Breast epithelium (tissue), 4 donors: Measurements from ENCODE around the gene GLI3. TPM values are rescaled to one million over a fixed set of nuclear protein-coding genes. Genes with fewer than 3 reads are reported as not detected.

Source experiments
- DNase-seq, 2 donors: peaks; one replicate each; pipeline ENCODE4 v3.0.0-alpha.2; 2019; ENCODE audit warnings: low spot score in 2 of 2
- H3K27ac ChIP-seq, 2 donors: fragments of 200-600 bp; sonication (generic) in 1 of 2; one replicate each; pipeline ENCODE4 v1.5.1; 2016 to 2019; ENCODE audit warnings: mild to moderate bottlenecking in 1 of 2
- H3K27me3 ChIP-seq, 2 donors: fragments of 200-600 bp; sonication (generic) in 1 of 2; one replicate each; pipeline versions ENCODE4 v1.5.1 to v1.6.0; 2017 to 2019; ENCODE audit warnings: control low read depth in 1 of 2, mild to moderate bottlenecking in 1 of 2
- H3K36me3 ChIP-seq: fragments of 200-600 bp; one replicate; pipeline ENCODE4 v1.5.1; 2019
- H3K4me1 ChIP-seq, 2 donors: fragments of 200-600 bp; sonication (generic); one replicate each; pipeline ENCODE4 v1.5.1; 2016 to 2019; ENCODE audit warnings: control low read depth in 1 of 2
- H3K4me3 ChIP-seq, 3 donors: fragments of 200-600 bp; sonication (generic); 1 replicate in 2 of 3; 2 replicates in 1 of 3; pipeline ENCODE4 v1.5.1; 2016 to 2019; ENCODE audit warnings: mild to moderate bottlenecking in 3 of 3, moderate library complexity in 2 of 3
- H3K9me3 ChIP-seq, 2 donors: fragments of 200-600 bp; sonication (generic) in 1 of 2; one replicate each; pipeline ENCODE4 v1.5.1; 2016 to 2019; ENCODE audit warnings: control low read depth in 1 of 2
- CTCF ChIP-seq, 3 donors: fragments of 450-650 bp; IDR thresholded peaks; one replicate each; pipeline ENCODE4 v1.5.1; 2016 to 2017; ENCODE audit warnings: antibody characterized with exemption in 3 of 3, mild to moderate bottlenecking in 3 of 3, moderate library complexity in 3 of 3
- POLR2A ChIP-seq: fragments of 450-650 bp; IDR thresholded peaks from one replicate; pipeline ENCODE4 v1.6.1; 2016; ENCODE audit warnings: antibody characterized with exemption, mild to moderate bottlenecking, moderate library complexity
- POLR2AphosphoS5 ChIP-seq, 3 donors: sonication (generic); formaldehyde crosslinking; IDR thresholded peaks; one replicate each; pipeline ENCODE4 v1.6.1; 2017; ENCODE audit warnings: antibody characterized with exemption in 3 of 3
- intact Hi-C: fragments of 100-400 bp; cut with DNase I; formaldehyde crosslinking; loops from one replicate; pipeline ENCODE4 v1.15.1; 2023; ENCODE audit warnings: low total_unique reads
- total RNA-seq, 3 donors: library from RNA; depleted of rRNA; stranded (reverse); fragments of >200 nt; gene quantifications; one replicate each; pipeline ENCODE4 v1.1.0, GENCODE V29; 2016

Gene GLI3
- total RNA-seq, 3 donors from 2014 or later = 10.2 to 29.9 (median 22.6) TPM

- intact Hi-C loops = no loop called here
- no peaks in the 10 kb centered on the region for H3K27me3 ChIP-seq
- DNase-seq = no peak
- peaks cover 16% of the 10 kb centered on the region for H3K36me3 ChIP-seq
- no peaks in the 10 kb centered on the region for H3K4me1 ChIP-seq
- peaks cover 0 to 4% of the 10 kb centered on the region in 2 donors for H3K9me3 ChIP-seq
- H3K4me3 ChIP-seq = no peak overlapping the region
- TF ChIP-seq CTCF (IDR thresholded peaks at IDR 0.05) = no peak
- TF ChIP-seq POLR2A = no peak
- TF ChIP-seq POLR2AphosphoS5 (IDR thresholded peaks at IDR 0.05) = no peak
- no peak overlapping the region for H3K27ac ChIP-seq
Observed at GRCh38 chr7:41964183-41964753, 272.7 kb downstream of the GLI3 start.

GRCh38 chr7:41956705-41957104 lies 280.3 kb downstream of the GLI3 start:
- intact Hi-C loops = no loop called here
- H3K9me3 ChIP-seq = no peaks in the 10 kb centered on the region
- TF ChIP-seq POLR2AphosphoS5 (IDR thresholded peaks at IDR 0.05) (no peak), POLR2A (no peak), CTCF (IDR thresholded peaks at IDR 0.05) (no peak)
- DNase-seq = no peak
- H3K36me3 ChIP-seq = no peaks in the 10 kb centered on the region
- peak overlapping the region; percentile 5 to 70 for H3K27ac ChIP-seq
- peaks cover 7 to 14% of the 10 kb centered on the region in 2 donors for H3K4me1 ChIP-seq
- peak overlapping the region in 1 of 3 donors; percentile 38 for H3K4me3 ChIP-seq
- no peaks in the 10 kb centered on the region for H3K27me3 ChIP-seq

- H3K36me3 ChIP-seq = no peaks in the 10 kb centered on the region
- no peaks in the 10 kb centered on the region for H3K9me3 ChIP-seq
- H3K27ac ChIP-seq = peak overlapping the region; percentile 59 to 70
- intact Hi-C loops = no loop called here
- H3K4me1 ChIP-seq = peaks cover 7 to 14% of the 10 kb centered on the region in 2 donors
- peak; percentile 93 to 96 for DNase-seq
- H3K27me3 ChIP-seq = no peaks in the 10 kb centered on the region
- H3K4me3 ChIP-seq = peak overlapping the region in 1 of 3 donors; percentile 38
- TF ChIP-seq POLR2A (no peak), CTCF (IDR thresholded peaks at IDR 0.05) (no peak), POLR2AphosphoS5 (IDR thresholded peaks at IDR 0.05) (peak; percentile 66 to 85 (median 74))
Observed at GRCh38 chr7:41955893-41956675, 280.9 kb downstream of the GLI3 start.

- H3K27ac ChIP-seq = peak overlapping the region; percentile 55 to 59
- peaks cover 7 to 14% of the 10 kb centered on the region in 2 donors for H3K4me1 ChIP-seq
- H3K4me3 ChIP-seq = no peak overlapping the region
- H3K27me3 ChIP-seq = no peaks in the 10 kb centered on the region
- no peaks in the 10 kb centered on the region for H3K36me3 ChIP-seq
- H3K9me3 ChIP-seq = no peaks in the 10 kb centered on the region
- TF ChIP-seq POLR2A (no peak), POLR2AphosphoS5 (IDR thresholded peaks at IDR 0.05) (no peak), CTCF (IDR thresholded peaks at IDR 0.05) (no peak)
- intact Hi-C loops = no loop called here
- DNase-seq = no peak
Observed at GRCh38 chr7:41955451-41955850, 281.6 kb downstream of the GLI3 start.

GRCh38 chr7:41954976-41955375 lies 282.0 kb downstream of the GLI3 start:
- peaks cover 7 to 14% of the 10 kb centered on the region in 2 donors for H3K4me1 ChIP-seq
- H3K27me3 ChIP-seq = no peaks in the 10 kb centered on the region
- no peaks in the 10 kb centered on the region for H3K36me3 ChIP-seq
- TF ChIP-seq POLR2A (no peak), POLR2AphosphoS5 (IDR thresholded peaks at IDR 0.05) (no peak), CTCF (IDR thresholded peaks at IDR 0.05) (no peak)
- no peaks in the 10 kb centered on the region for H3K9me3 ChIP-seq
- DNase-seq = no peak
- intact Hi-C loops = no loop called here
- no peak overlapping the region for H3K4me3 ChIP-seq
- H3K27ac ChIP-seq = peak overlapping the region; percentile 55 to 59
